IMR-90 (cell line): Measurements from ENCODE around the gene USP33. TPM values are rescaled to one million over a fixed set of nuclear protein-coding genes. Genes with fewer than 3 reads are reported as not detected.

Experiments used
- ATAC-seq: fragments of 200-7000 bp; cut with Tn5 transposase; 2 replicates; pipeline ENCODE4 v1.9.1; 2020; ENCODE audit warnings: low read depth, mild to moderate bottlenecking, moderate library complexity
- BruUV-seq: library from RNA; stranded (reverse); fragments of 400-500 nt; replicated peaks from 2 replicates; lab custom pipeline; 2021; lab: Mats Ljungman, UMichigan
- CTCF ChIA-PET: fragments of 300-600 bp; formaldehyde crosslinking; extraction: SDS; loops from one replicate; lab custom pipeline; 2021; ENCODE audit warnings: antibody characterized with exemption; lab: Yijun Ruan, JAX
- POLR2A ChIA-PET: fragments of 300-600 bp; sonication (Branson Sonifier 250); formaldehyde crosslinking; loops from one replicate; lab custom pipeline; 2022; ENCODE audit warnings: antibody characterized with exemption; ENCODE audit not compliant: unreplicated experiment; lab: Charles Lee
- DNase-seq: peaks from one replicate; pipeline ENCODE4 v3.0.0; 2013
- H2AFZ ChIP-seq: replicated peaks from 2 replicates; pipeline ENCODE3; 2013; ENCODE audit warnings: low read length, mild to moderate bottlenecking; ENCODE audit not compliant: poor library complexity
- H2AK5ac ChIP-seq: 2 replicates; pipeline ENCODE4 v1.6.1; 2013; ENCODE audit warnings: low read depth, low read length, inconsistent platforms
- H2AK9ac ChIP-seq: replicated peaks from 2 replicates; pipeline ENCODE3; 2013; ENCODE audit warnings: mild to moderate bottlenecking, low read depth, low read length, moderate library complexity; ENCODE audit not compliant: poor library complexity
- H2BK120ac ChIP-seq: 2 replicates; pipeline ENCODE4 v1.6.1; 2013; ENCODE audit warnings: low read depth, low read length, inconsistent platforms
- H2BK15ac ChIP-seq: 3 replicates; pipeline ENCODE4 v1.6.1; 2013; ENCODE audit warnings: low read depth, low read length, inconsistent platforms
- H2BK20ac ChIP-seq: 2 replicates; pipeline ENCODE4 v1.6.1; 2013; ENCODE audit warnings: low read depth, mild to moderate bottlenecking, inconsistent platforms, low read length, moderate library complexity
- H2BK5ac ChIP-seq: 2 replicates; pipeline ENCODE4 v1.6.1; 2013; ENCODE audit warnings: mild to moderate bottlenecking, low read depth, low read length, inconsistent platforms; ENCODE audit not compliant: poor library complexity, severe bottlenecking
- H3K14ac ChIP-seq: replicated peaks from 2 replicates; pipeline ENCODE4 v1.6.1; 2013; ENCODE audit warnings: low read depth, low read length, inconsistent platforms
- H3K18ac ChIP-seq: 2 replicates; pipeline ENCODE4 v1.6.1; 2013; ENCODE audit warnings: low read depth, low read length, control low read depth
- H3K23ac ChIP-seq: 2 replicates; pipeline ENCODE4 v1.6.1; 2013; ENCODE audit warnings: low read depth, low read length, inconsistent platforms
- H3K27ac ChIP-seq: 2 replicates; pipeline ENCODE4 v1.5.1; 2013; ENCODE audit warnings: mild to moderate bottlenecking, control low read depth, low read length; ENCODE audit not compliant: insufficient read depth
- H3K27me3 ChIP-seq: 2 replicates; pipeline ENCODE4 v1.6.1; 2013; ENCODE audit warnings: low read length; ENCODE audit not compliant: control insufficient read depth, insufficient read depth
- H3K36me3 ChIP-seq: 2 replicates; pipeline ENCODE4 v1.6.1; 2013; ENCODE audit warnings: low read length, mixed read lengths; ENCODE audit not compliant: control insufficient read depth, insufficient read depth
- H3K4ac ChIP-seq: 2 replicates; pipeline ENCODE4 v1.6.1; 2013; ENCODE audit warnings: low read depth, low read length, inconsistent platforms
- H3K4me1 ChIP-seq: 2 replicates; pipeline ENCODE4 v1.6.1; 2013; ENCODE audit warnings: low read length, mixed read lengths; ENCODE audit not compliant: control insufficient read depth, insufficient read depth
- H3K4me2 ChIP-seq: 2 replicates; pipeline ENCODE4 v1.6.1; 2013; ENCODE audit warnings: low read depth, mild to moderate bottlenecking, control low read depth, low read length, moderate library complexity
- H3K4me3 ChIP-seq: 2 replicates; pipeline ENCODE4 v1.5.1; 2013; ENCODE audit warnings: low read depth, mild to moderate bottlenecking, control low read depth, low read length, moderate library complexity; ENCODE audit not compliant: insufficient read depth
- H3K56ac ChIP-seq: 2 replicates; pipeline ENCODE4 v1.6.1; 2013; ENCODE audit warnings: low read length, inconsistent platforms; ENCODE audit not compliant: insufficient read depth; ENCODE audit errors: extremely low read depth
- H3K79me1 ChIP-seq, 2 experiments: 2 replicates each; pipeline ENCODE4 v1.6.1; 2013; ENCODE audit warnings: low read length in 2 of 2, inconsistent platforms in 1 of 2, low read depth in 1 of 2
- H3K9ac ChIP-seq: 2 replicates; pipeline ENCODE4 v1.6.1; 2013; ENCODE audit warnings: low read depth, low read length, control low read depth
- H3K9me1 ChIP-seq: 2 replicates; pipeline ENCODE4 v1.6.1; 2013; ENCODE audit warnings: low read length, inconsistent platforms; ENCODE audit not compliant: insufficient read depth
- H3K9me3 ChIP-seq: 2 replicates; pipeline ENCODE4 v1.6.1; 2013; ENCODE audit warnings: low read length; ENCODE audit not compliant: control insufficient read depth, insufficient read depth
- H4K20me1 ChIP-seq: 2 replicates; pipeline ENCODE4 v1.6.1; 2013; ENCODE audit warnings: low read length, inconsistent platforms; ENCODE audit not compliant: insufficient read depth
- H4K5ac ChIP-seq: 2 replicates; pipeline ENCODE4 v1.6.1; 2013; ENCODE audit warnings: mild to moderate bottlenecking, low read depth, low read length, control low read depth
- H4K8ac ChIP-seq, 2 experiments: 2 replicates each; pipeline ENCODE4 v1.6.1; 2013; ENCODE audit warnings: low read depth in 2 of 2, low read length in 2 of 2, control low read depth in 1 of 2, inconsistent platforms in 1 of 2
- H4K91ac ChIP-seq: 2 replicates; pipeline ENCODE4 v1.6.1; 2013; ENCODE audit warnings: low read depth, low read length, inconsistent platforms; ENCODE audit not compliant: insufficient read depth
- ELK1 ChIP-seq: fragments of 150-350 bp; IDR thresholded peaks from 2 replicates; pipeline ENCODE4 v1.6.1; 2016; ENCODE audit warnings: low read depth, mild to moderate bottlenecking, low read length, moderate library complexity, borderline replicate concordance
- MAZ ChIP-seq: IDR thresholded peaks from 2 replicates; pipeline ENCODE4 v1.6.1; 2012; ENCODE audit warnings: low read depth, mild to moderate bottlenecking, low read length, improper control_type of control experiment, moderate library complexity, borderline replicate concordance
- MXI1 ChIP-seq: IDR thresholded peaks from 2 replicates; pipeline ENCODE4 v1.6.1; 2012; ENCODE audit warnings: low read depth, mild to moderate bottlenecking, low read length, moderate library complexity, borderline replicate concordance
- RAD21 ChIP-seq: IDR thresholded peaks from 2 replicates; pipeline ENCODE4 v1.6.1; 2012; ENCODE audit warnings: low read length, improper control_type of control experiment
- RCOR1 ChIP-seq: IDR thresholded peaks from 2 replicates; pipeline ENCODE4 v1.6.1; 2012; ENCODE audit warnings: mild to moderate bottlenecking, low read length, improper control_type of control experiment; ENCODE audit not compliant: insufficient replicate concordance
- RFX5 ChIP-seq: IDR thresholded peaks from 2 replicates; pipeline ENCODE4 v1.8.0; 2012; ENCODE audit warnings: low read depth, mild to moderate bottlenecking, low read length, moderate library complexity
- USF2 ChIP-seq: fragments of 150-350 bp; IDR thresholded peaks from 2 replicates; pipeline ENCODE4 v1.6.1; 2017; ENCODE audit warnings: mild to moderate bottlenecking, antibody characterized with exemption, low read length, low read depth
- WGBS, 2 experiments: methylation state at CpG; one replicate each; pipeline versions ENCODE4 v1.1.5 to v1.1.7; 2013; ENCODE audit warnings: missing lambda C conversion rate in 2 of 2; ENCODE audit not compliant: insufficient read length in 1 of 2; ENCODE audit errors: extremely low coverage in 2 of 2; 5-methylcytosine and 5-hydroxymethylcytosine counted together
- dilution Hi-C: fragments of 300-500 bp; cut with HindIII; formaldehyde crosslinking; loops from one replicate; pipeline ENCODE4 v1.14.3; 2018; ENCODE audit warnings: low sequenced_read_pairs; ENCODE audit not compliant: unreplicated experiment
- in situ Hi-C: fragments of 300-500 bp; cut with MboI; formaldehyde crosslinking; loops from 3 replicates; pipeline ENCODE4 v1.14.3; 2019; ENCODE audit warnings: low sequenced_read_pairs, inconsistent platforms, mixed read lengths
- intact Hi-C: fragments of 100-400 bp; cut with micrococcal nuclease; formaldehyde crosslinking; loops from 2 replicates; pipeline ENCODE4 v1.10.0; 2022
- polyA plus RNA-seq, 3 experiments: library from polyadenylated mRNA; depleted of rRNA; stranded (reverse); fragments of >200 nt; gene quantifications; 2 replicates each; pipeline ENCODE4 v1.2.3, GENCODE V29; 2012; ENCODE audit warnings: low replicate concordance in 1 of 3
- total RNA-seq: library from RNA; depleted of rRNA; stranded (reverse); fragments of >200 nt; gene quantifications from 2 replicates; pipeline ENCODE4 v1.2.3, GENCODE V29; 2012
- TF ChIP-seq, protein P1 (sequence below): conservative IDR thresholded peaks from 2 replicates; pipeline ENCODE4 v1.5.1; 2012; ENCODE audit warnings: mild to moderate bottlenecking, low read depth, low read length, improper control_type of control experiment

Gene USP33
- total and polyA plus RNA-seq, 2 of the 4 experiments (the other 2 are of a cell fraction): 33.7 to 64.5 TPM

DNA sequence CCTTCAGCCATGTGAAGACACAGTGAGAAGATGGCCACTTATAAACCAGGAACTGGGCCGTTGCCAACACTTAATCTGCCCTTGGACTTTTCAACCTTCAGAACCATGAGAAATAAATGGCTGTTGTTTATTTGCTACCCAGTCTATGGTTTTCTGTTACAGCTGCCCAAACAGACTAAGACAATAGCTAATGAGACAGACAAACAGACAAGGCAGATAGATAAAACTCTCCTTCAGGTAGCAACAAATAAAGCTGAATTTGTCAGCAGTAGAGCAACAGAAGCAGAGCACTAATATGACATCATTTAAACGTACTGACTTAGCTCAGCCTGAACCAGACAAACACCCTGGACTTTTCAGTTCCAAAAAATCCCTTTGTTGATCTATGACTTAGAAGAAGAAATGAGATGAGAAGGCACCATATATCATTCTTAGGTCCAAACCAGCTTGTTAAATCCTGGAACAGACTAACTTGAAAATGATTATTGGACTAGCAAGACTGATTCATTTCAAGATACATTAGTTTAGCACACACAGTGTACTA, 104.1 kb downstream of the USP33 start:
- Histone ChIP-seq H3K9me3 (peaks cover 2% of the 10 kb centered on the region; the same call in 1 of the 2 replicates), H2AK9ac (no peak overlapping the region), H3K27me3 (no peaks in the 10 kb centered on the region), H4K91ac (no peak overlapping the region), H3K4me2 (no peak overlapping the region), H2BK20ac (no peak overlapping the region), H3K4me1 (no peaks in the 10 kb centered on the region), H3K4ac (no peak overlapping the region), H3K79me1 (peaks cover 18 to 56% of the 10 kb centered on the region in 2 experiments), H3K56ac (no peak overlapping the region), H3K9ac (no peak overlapping the region), H4K20me1 (peaks cover 36% of the 10 kb centered on the region), H2AK5ac (no peak overlapping the region), H3K18ac (no peak overlapping the region), H3K27ac (no peak overlapping the region), H4K5ac (no peak overlapping the region), H3K4me3 (no peak overlapping the region), H2BK15ac (no peak overlapping the region), H2BK5ac (no peak overlapping the region), H3K23ac (no peak overlapping the region), H2AFZ (no peak overlapping the region), H3K9me1 (no peaks in the 10 kb centered on the region; the same call in 1 of the 2 replicates), H4K8ac (no peak overlapping the region), H2BK120ac (no peak overlapping the region), H3K14ac (no peak overlapping the region), H3K36me3 (no peaks in the 10 kb centered on the region)
- no TSS peak for BruUV-seq
- dilution Hi-C loops (no loop called here), intact Hi-C loops (no loop called here), in situ Hi-C loops (no loop called here)
- ChIA-PET CTCF (no interaction called here), POLR2A (no interaction called here)
- DNase-seq (peak; percentile 32), ATAC-seq (no peak)
- TF ChIP-seq RFX5 (no peak), ELK1 (no peak), MXI1 (no peak), RCOR1 (no peak), RAD21 (no peak), USF2 (no peak), MAZ (no peak)
- TF ChIP-seq, protein P1, sequence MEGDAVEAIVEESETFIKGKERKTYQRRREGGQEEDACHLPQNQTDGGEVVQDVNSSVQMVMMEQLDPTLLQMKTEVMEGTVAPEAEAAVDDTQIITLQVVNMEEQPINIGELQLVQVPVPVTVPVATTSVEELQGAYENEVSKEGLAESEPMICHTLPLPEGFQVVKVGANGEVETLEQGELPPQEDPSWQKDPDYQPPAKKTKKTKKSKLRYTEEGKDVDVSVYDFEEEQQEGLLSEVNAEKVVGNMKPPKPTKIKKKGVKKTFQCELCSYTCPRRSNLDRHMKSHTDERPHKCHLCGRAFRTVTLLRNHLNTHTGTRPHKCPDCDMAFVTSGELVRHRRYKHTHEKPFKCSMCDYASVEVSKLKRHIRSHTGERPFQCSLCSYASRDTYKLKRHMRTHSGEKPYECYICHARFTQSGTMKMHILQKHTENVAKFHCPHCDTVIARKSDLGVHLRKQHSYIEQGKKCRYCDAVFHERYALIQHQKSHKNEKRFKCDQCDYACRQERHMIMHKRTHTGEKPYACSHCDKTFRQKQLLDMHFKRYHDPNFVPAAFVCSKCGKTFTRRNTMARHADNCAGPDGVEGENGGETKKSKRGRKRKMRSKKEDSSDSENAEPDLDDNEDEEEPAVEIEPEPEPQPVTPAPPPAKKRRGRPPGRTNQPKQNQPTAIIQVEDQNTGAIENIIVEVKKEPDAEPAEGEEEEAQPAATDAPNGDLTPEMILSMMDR: no peak
- no CpG with 5 or more reads among the region's 2 CpGs for WGBS, 2 experiments
